Right atrium auricular region (tissue), 2 donors: ENCODE data around the gene NPTXR. TPM values are rescaled to one million over a fixed set of nuclear protein-coding genes. Genes with fewer than 3 reads are reported as not detected.
A peak's percentile ranks its signal among the peaks of the same experiment; 100 is the strongest.

Experiments
- DNase-seq: peaks from one replicate; pipeline ENCODE4 v3.0.0-alpha.2; 2019; ENCODE audit warnings: low spot score
- H3K27ac ChIP-seq, 2 donors: fragments of 200-600 bp; sonication (generic); 1 replicate in 1 of 2; 2 replicates in 1 of 2; pipeline ENCODE4 v1.5.1; 2016 to 2019
- H3K27me3 ChIP-seq, 2 donors: fragments of 200-600 bp; sonication (generic); one replicate each; pipeline versions ENCODE4 v1.5.1 to v1.6.0; 2017 to 2019
- H3K36me3 ChIP-seq: fragments of 200-600 bp; sonication (generic); one replicate; pipeline ENCODE4 v1.5.1; 2016
- H3K4me1 ChIP-seq, 2 donors: fragments of 200-600 bp; sonication (generic); one replicate each; pipeline versions ENCODE4 v1.5.1 to v1.6.0; 2017 to 2019
- H3K4me3 ChIP-seq, 2 donors: fragments of 200-600 bp; sonication (generic); 1 replicate in 1 of 2; 2 replicates in 1 of 2; pipeline ENCODE4 v1.5.1; 2017 to 2019; ENCODE audit warnings: mild to moderate bottlenecking in 1 of 2, moderate library complexity in 1 of 2
- H3K9me3 ChIP-seq, 2 donors: fragments of 200-600 bp; sonication (generic); one replicate each; pipeline ENCODE4 v1.5.1; 2019
- total RNA-seq, 2 donors: library from RNA; depleted of rRNA; stranded (reverse); fragments of >200 nt; gene quantifications; one replicate each; pipeline ENCODE4 v1.1.0, GENCODE V29; 2016
- TF ChIP-seq, protein P1 (sequence below), 2 donors: fragments of 200-600 bp; sonication (generic); IDR thresholded peaks; one replicate each; pipeline ENCODE4 v1.5.1; 2019; ENCODE audit warnings: antibody characterized with exemption in 2 of 2

The NPTXR gene
- total RNA-seq, 2 donors from 2014 or later: 18.0 to 24.6 TPM

DNA sequence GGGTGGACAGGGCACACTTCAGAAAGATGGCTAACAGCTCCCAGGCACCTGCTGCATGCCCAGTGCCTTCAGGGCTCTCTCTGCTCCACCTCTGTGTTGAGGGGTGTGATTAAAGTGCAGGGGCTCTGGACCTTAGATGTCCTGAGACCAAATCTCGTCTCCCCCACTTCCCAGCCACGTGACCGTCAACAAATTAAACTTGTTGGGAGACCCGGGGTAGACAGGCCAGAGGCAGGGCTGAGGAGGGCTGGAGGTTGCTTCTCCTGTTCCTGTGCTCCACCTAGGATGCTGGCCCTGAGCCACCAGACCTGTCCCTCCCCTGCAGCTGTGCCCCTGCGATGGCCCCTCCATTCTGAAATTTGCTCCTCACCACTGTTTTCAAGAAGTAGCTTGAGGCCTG is 17.0 kb downstream of the NPTXR start:
- Histone ChIP-seq H3K4me3 (no peak overlapping the region), H3K9me3 (no peaks in the 10 kb centered on the region), H3K36me3 (no peaks in the 10 kb centered on the region), H3K4me1 (no peaks in the 10 kb centered on the region), H3K27me3 (no peaks in the 10 kb centered on the region), H3K27ac (no peak overlapping the region)
- DNase-seq: no peak
- TF ChIP-seq, protein P1, sequence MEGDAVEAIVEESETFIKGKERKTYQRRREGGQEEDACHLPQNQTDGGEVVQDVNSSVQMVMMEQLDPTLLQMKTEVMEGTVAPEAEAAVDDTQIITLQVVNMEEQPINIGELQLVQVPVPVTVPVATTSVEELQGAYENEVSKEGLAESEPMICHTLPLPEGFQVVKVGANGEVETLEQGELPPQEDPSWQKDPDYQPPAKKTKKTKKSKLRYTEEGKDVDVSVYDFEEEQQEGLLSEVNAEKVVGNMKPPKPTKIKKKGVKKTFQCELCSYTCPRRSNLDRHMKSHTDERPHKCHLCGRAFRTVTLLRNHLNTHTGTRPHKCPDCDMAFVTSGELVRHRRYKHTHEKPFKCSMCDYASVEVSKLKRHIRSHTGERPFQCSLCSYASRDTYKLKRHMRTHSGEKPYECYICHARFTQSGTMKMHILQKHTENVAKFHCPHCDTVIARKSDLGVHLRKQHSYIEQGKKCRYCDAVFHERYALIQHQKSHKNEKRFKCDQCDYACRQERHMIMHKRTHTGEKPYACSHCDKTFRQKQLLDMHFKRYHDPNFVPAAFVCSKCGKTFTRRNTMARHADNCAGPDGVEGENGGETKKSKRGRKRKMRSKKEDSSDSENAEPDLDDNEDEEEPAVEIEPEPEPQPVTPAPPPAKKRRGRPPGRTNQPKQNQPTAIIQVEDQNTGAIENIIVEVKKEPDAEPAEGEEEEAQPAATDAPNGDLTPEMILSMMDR (IDR thresholded peaks at IDR 0.05): no peak

DNA sequence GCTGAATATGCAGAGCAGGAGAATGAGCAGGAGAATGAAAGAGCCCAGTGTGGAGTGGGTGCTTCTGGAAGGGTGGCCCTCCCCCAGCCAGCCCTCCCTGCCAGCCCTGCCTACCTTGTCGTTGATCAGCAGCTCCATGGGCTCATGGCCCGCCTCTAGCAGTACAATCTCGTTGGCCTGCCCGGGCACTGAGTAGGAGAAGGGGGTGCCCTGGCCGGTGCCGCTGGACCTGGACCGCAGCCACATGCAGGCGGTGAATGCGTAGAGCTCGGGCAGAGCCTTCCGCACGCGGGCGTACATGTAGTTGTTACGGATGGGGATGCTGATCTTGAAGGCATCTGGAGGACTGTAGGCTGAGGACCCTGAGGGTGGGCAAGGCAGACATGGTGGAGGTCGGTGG is 17.4 kb downstream of the NPTXR start:
- H3K36me3 ChIP-seq: no peaks in the 10 kb centered on the region
- H3K27me3 ChIP-seq: no peaks in the 10 kb centered on the region
- no peak overlapping the region for H3K4me3 ChIP-seq
- TF ChIP-seq, protein P1 (IDR thresholded peaks at IDR 0.05): no peak
- no peak overlapping the region for H3K27ac ChIP-seq
- DNase-seq: no peak
- no peaks in the 10 kb centered on the region for H3K4me1 ChIP-seq
- H3K9me3 ChIP-seq: no peaks in the 10 kb centered on the region

DNA sequence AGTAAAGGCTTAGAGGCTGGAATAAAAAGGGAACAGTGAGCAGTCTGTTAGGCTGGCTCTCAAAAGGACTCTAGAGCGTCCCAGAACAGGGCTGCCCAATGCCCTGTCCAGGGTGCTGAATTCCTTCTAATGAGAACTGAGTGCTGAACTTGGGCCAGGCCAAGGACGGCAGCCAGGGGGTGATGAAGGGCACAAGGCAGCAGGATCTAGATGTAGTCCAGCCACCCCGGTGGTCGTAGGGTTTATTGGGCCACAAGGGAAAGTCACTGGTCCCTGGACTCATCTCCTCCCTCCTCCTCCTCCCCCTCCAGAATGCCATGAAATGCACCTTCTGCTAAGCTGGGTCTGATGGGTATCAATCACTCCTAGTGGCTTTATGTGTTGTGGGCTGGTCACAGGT is 19.2 kb downstream of the NPTXR start:
- Histone ChIP-seq H3K4me1 (no peaks in the 10 kb centered on the region), H3K36me3 (no peaks in the 10 kb centered on the region), H3K4me3 (no peak overlapping the region), H3K27ac (no peak overlapping the region), H3K9me3 (no peaks in the 10 kb centered on the region), H3K27me3 (no peaks in the 10 kb centered on the region)
- DNase-seq: no peak
- TF ChIP-seq, protein P1 (IDR thresholded peaks at IDR 0.05): peak; percentile 19 to 52

DNA sequence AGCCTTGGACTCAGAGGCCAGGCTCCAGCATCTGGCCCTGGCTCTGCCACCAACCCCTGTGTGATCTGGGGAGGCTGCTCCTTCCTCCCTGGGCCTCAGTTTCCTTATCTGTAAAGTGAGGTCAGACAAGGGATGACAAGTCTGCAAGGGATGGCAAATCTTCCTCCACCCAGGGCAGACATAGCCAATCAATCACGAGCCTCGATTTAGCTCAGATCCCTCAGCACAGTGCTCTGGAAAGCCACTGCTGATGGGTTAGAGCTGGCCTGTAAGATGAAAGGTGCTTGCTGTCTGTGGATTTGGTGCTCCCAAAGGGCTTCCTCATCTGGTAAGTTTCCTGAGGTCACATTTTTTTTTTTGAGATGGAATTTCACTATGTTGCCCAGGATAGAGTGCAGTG is 20.2 kb downstream of the NPTXR start:
- TF ChIP-seq, protein P1 (IDR thresholded peaks at IDR 0.05): no peak
- Histone ChIP-seq H3K27me3 (no peaks in the 10 kb centered on the region), H3K27ac (no peak overlapping the region), H3K36me3 (no peaks in the 10 kb centered on the region), H3K4me1 (no peaks in the 10 kb centered on the region), H3K9me3 (no peaks in the 10 kb centered on the region), H3K4me3 (no peak overlapping the region)
- no peak for DNase-seq

DNA sequence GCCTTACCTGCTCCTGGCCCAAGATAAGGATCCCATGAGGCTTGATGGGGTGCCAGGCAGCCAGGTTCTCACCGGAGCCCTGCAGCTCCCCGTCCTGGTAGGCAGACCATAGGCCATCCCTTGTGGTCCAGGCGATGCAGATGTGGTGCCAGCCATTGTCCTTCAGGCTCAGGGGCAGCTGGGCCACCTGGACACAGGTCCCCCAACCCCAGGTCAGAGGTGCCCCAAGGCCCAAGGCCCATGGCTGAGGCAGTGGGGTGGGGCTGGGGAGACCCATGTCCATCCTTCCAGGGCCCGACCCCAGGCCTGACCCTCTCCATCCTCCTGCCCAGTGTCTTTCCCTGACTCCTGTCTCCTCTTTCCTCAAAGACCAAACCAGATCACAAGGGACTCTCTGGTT is 20.8 kb downstream of the NPTXR start:
- TF ChIP-seq, protein P1 (IDR thresholded peaks at IDR 0.05): no peak
- no peak for DNase-seq
- no peak overlapping the region for H3K4me3 ChIP-seq

DNA sequence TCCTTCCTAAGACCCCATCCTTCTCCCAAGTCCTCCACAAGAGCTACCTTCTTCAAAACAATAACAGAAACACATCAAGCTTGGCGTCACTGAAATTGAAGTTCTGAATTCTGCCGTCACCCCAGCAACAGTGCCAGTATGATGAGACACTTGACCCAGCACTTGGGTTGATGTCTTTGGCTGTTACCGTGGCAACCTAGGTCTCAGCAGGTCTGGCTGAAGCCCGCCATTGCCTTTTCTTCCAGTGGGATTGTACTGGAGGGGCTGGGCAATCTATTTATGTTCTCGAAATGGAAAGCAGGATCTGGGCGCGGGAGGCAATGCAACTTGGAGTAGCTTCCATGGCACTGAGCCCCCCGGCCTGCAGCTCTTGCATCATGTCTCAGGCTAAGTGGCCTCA is 23.8 kb downstream of the NPTXR start:
- no peak for DNase-seq

More for the DNA sequence above, 20.8 kb downstream of the NPTXR start:
- Histone ChIP-seq H3K36me3 (no peaks in the 10 kb centered on the region), H3K9me3 (no peaks in the 10 kb centered on the region), H3K4me1 (no peaks in the 10 kb centered on the region), H3K27me3 (no peaks in the 10 kb centered on the region), H3K27ac (no peak overlapping the region)

More for the DNA sequence above, 23.8 kb downstream of the NPTXR start:
- no peaks in the 10 kb centered on the region for H3K4me1 ChIP-seq
- H3K4me3 ChIP-seq: no peak overlapping the region
- no peaks in the 10 kb centered on the region for H3K27me3 ChIP-seq
- H3K9me3 ChIP-seq: no peaks in the 10 kb centered on the region
- no peaks in the 10 kb centered on the region for H3K36me3 ChIP-seq
- no peak overlapping the region for H3K27ac ChIP-seq
- TF ChIP-seq, protein P1 (IDR thresholded peaks at IDR 0.05): no peak
